ENCODE results near the gene RAE1. TPM values are rescaled to one million over a fixed set of nuclear protein-coding genes. Genes with fewer than 3 reads are reported as not detected.

The RAE1 gene
- total RNA-seq, 1 donor from 2014 or later, result 9.0 TPM

- DNase-seq (ENCODE audit: low spot score) (no peak), ATAC-seq (peak; percentile 21)
Observed at GRCh38 chr20:57398231-57398821, 47.3 kb downstream of the RAE1 start.

GRCh38 chr20:57398901-57399535 is 48.0 kb downstream of the RAE1 start:
- ATAC-seq (no peak), DNase-seq (ENCODE audit: low spot score) (no peak)

- ATAC-seq (peak; percentile 34), DNase-seq (ENCODE audit: low spot score) (no peak)
Observed at GRCh38 chr20:57399587-57400155, 48.6 kb downstream of the RAE1 start.

- ATAC-seq, result no peak
- no peak for DNase-seq (ENCODE audit: low spot score)
Observed at GRCh38 chr20:57400231-57400701, 49.2 kb downstream of the RAE1 start.

GRCh38 chr20:57400821-57401564 is 49.9 kb downstream of the RAE1 start:
- ATAC-seq, result no peak
- DNase-seq (ENCODE audit: low spot score), result no peak

- no peak for ATAC-seq
- no peak for DNase-seq (ENCODE audit: low spot score)
Observed at GRCh38 chr20:57401565-57401918, 50.5 kb downstream of the RAE1 start.

- DNase-seq (ENCODE audit: low spot score) (no peak), ATAC-seq (no peak)
Observed at GRCh38 chr20:57402206-57403125, 51.4 kb downstream of the RAE1 start.

GRCh38 chr20:57403216-57403615 is 52.2 kb downstream of the RAE1 start:
- ATAC-seq, result no peak
- DNase-seq (ENCODE audit: low spot score), result no peak

GRCh38 chr20:57404006-57404405 is 53.0 kb downstream of the RAE1 start:
- DNase-seq (ENCODE audit: low spot score) (no peak), ATAC-seq (no peak)

GRCh38 chr20:57404419-57405072 is 53.5 kb downstream of the RAE1 start:
- ATAC-seq, result no peak
- DNase-seq (ENCODE audit: low spot score), result no peak

GRCh38 chr20:57405236-57406016 is 54.4 kb downstream of the RAE1 start:
- DNase-seq (ENCODE audit: low spot score) (no peak), ATAC-seq (no peak)

- no peak for DNase-seq (ENCODE audit: low spot score)
- no peak for ATAC-seq
Observed at GRCh38 chr20:57407541-57407956, 56.5 kb downstream of the RAE1 start.

GRCh38 chr20:57408131-57408530 is 57.1 kb downstream of the RAE1 start:
- no peak for DNase-seq (ENCODE audit: low spot score)
- no peak for ATAC-seq

- ATAC-seq (no peak), DNase-seq (ENCODE audit: low spot score) (no peak)
Observed at GRCh38 chr20:57408536-57409233, 57.6 kb downstream of the RAE1 start.

- ATAC-seq, result no peak
- no peak for DNase-seq (ENCODE audit: low spot score)
Observed at GRCh38 chr20:57409316-57409671, 58.2 kb downstream of the RAE1 start.

- DNase-seq (ENCODE audit: low spot score) (no peak), ATAC-seq (no peak)
Observed at GRCh38 chr20:57409672-57410397, 58.8 kb downstream of the RAE1 start.

GRCh38 chr20:57410398-57410920 is 59.4 kb downstream of the RAE1 start:
- no peak for ATAC-seq
- DNase-seq (ENCODE audit: low spot score), result no peak

- ATAC-seq (no peak), DNase-seq (ENCODE audit: low spot score) (no peak)
Observed at GRCh38 chr20:57410924-57411323, 59.9 kb downstream of the RAE1 start.
